Stomach smooth muscle (tissue), 2 donors: ENCODE results near the gene ANKHD1.
A peak's percentile ranks its signal among the peaks of the same experiment; 100 is the strongest.

ENCODE experiments used
- H3K27ac ChIP-seq: one replicate; pipeline ENCODE4 v1.7.0; 2013; ENCODE audit warnings: mild to moderate bottlenecking, low read length, inconsistent platforms
- H3K27me3 ChIP-seq, 2 donors: one replicate each; pipeline ENCODE4 v1.7.0; 2013; ENCODE audit warnings: low read length in 2 of 2; ENCODE audit not compliant: insufficient read depth in 2 of 2, control insufficient read depth in 1 of 2
- H3K36me3 ChIP-seq, 2 donors: one replicate each; pipeline ENCODE4 v1.7.0; 2013; ENCODE audit warnings: low read length in 2 of 2; ENCODE audit not compliant: control insufficient read depth in 2 of 2, insufficient read depth in 2 of 2
- H3K4me1 ChIP-seq: one replicate; pipeline ENCODE4 v1.7.0; 2013; ENCODE audit warnings: low read length; ENCODE audit not compliant: control insufficient read depth, insufficient read depth
- H3K4me3 ChIP-seq, 2 donors: one replicate each; pipeline ENCODE4 v1.7.0; 2013; ENCODE audit warnings: low read length in 2 of 2
- H3K9ac ChIP-seq, 2 donors: one replicate each; pipeline ENCODE4 v1.7.0; 2013; ENCODE audit warnings: low read length in 2 of 2, mild to moderate bottlenecking in 1 of 2
- H3K9me3 ChIP-seq, 2 donors: one replicate each; pipeline ENCODE4 v1.7.0; 2013; ENCODE audit warnings: low read length in 2 of 2; ENCODE audit not compliant: control insufficient read depth in 2 of 2
- donor health status: healthy.
- donor health status: Pancreatic carcinoma.

The ANKHD1 gene

GRCh38 chr5:140551872-140552271 lies 150.2 kb downstream of the ANKHD1 start:
- no peaks in the 10 kb centered on the region for H3K27me3 ChIP-seq
- H3K27ac ChIP-seq = no peak overlapping the region
- peaks cover 53% of the 10 kb centered on the region for H3K4me1 ChIP-seq
- no peak overlapping the region for H3K4me3 ChIP-seq
- peaks cover 13 to 14% of the 10 kb centered on the region in 2 donors for H3K36me3 ChIP-seq
- no peaks in the 10 kb centered on the region for H3K9me3 ChIP-seq
- H3K9ac ChIP-seq = no peak overlapping the region

GRCh38 chr5:140553657-140554056 lies 152.0 kb downstream of the ANKHD1 start:
- Histone ChIP-seq H3K27ac (no peak overlapping the region), H3K9me3 (no peaks in the 10 kb centered on the region), H3K4me1 (peaks cover 42% of the 10 kb centered on the region), H3K36me3 (peaks cover 13 to 14% of the 10 kb centered on the region in 2 donors), H3K4me3 (no peak overlapping the region), H3K9ac (no peak overlapping the region), H3K27me3 (no peaks in the 10 kb centered on the region)

- no peak overlapping the region for H3K4me3 ChIP-seq
- no peak overlapping the region for H3K27ac ChIP-seq
- H3K9ac ChIP-seq = no peak overlapping the region
- peaks cover 13 to 14% of the 10 kb centered on the region in 2 donors for H3K36me3 ChIP-seq
- H3K27me3 ChIP-seq = no peaks in the 10 kb centered on the region
- H3K9me3 ChIP-seq = no peaks in the 10 kb centered on the region
- peaks cover 34% of the 10 kb centered on the region for H3K4me1 ChIP-seq
These were observed 152.8 kb downstream of the ANKHD1 start for GRCh38 chr5:140554454-140554853.

GRCh38 chr5:140555747-140556312 lies 154.2 kb downstream of the ANKHD1 start:
- Histone ChIP-seq H3K9ac (peak overlapping the region in 1 of 2 donors; percentile 93), H3K27ac (no peak overlapping the region), H3K4me3 (peak overlapping the region; percentile 87 to 92), H3K27me3 (no peaks in the 10 kb centered on the region), H3K4me1 (peaks cover 20% of the 10 kb centered on the region), H3K9me3 (no peaks in the 10 kb centered on the region), H3K36me3 (peaks cover 12 to 15% of the 10 kb centered on the region in 2 donors)

- no peaks in the 10 kb centered on the region for H3K27me3 ChIP-seq
- peak overlapping the region; percentile 87 to 92 for H3K4me3 ChIP-seq
- H3K36me3 ChIP-seq = peaks cover 9 to 13% of the 10 kb centered on the region in 2 donors
- H3K9ac ChIP-seq = peak overlapping the region; percentile 93
- no peak overlapping the region for H3K27ac ChIP-seq
- no peaks in the 10 kb centered on the region for H3K9me3 ChIP-seq
- peaks cover 25% of the 10 kb centered on the region for H3K4me1 ChIP-seq
These were observed 154.8 kb downstream of the ANKHD1 start for GRCh38 chr5:140556438-140556837.

GRCh38 chr5:140557136-140557805 lies 155.6 kb downstream of the ANKHD1 start, which contains the start of gene SRA1:
Gene SRA1 (minus strand): TSS chr5:140557473. CDS start chr5:140557452, 21 bp downstream.
- Histone ChIP-seq H3K9me3 (no peaks in the 10 kb centered on the region), H3K4me3 (peak within 1 kb of the TSS; percentile 87 to 92), H3K27me3 (no peaks in the 10 kb centered on the region), H3K27ac (peak within 1 kb of the TSS; percentile 92), H3K36me3 (peaks cover 6 to 13% of the 10 kb centered on the region in 2 donors), H3K4me1 (peaks cover 28% of the 10 kb centered on the region), H3K9ac (peak within 1 kb of the TSS; percentile 93)

GRCh38 chr5:140557965-140558364 lies 156.3 kb downstream of the ANKHD1 start:
- peak overlapping the region; percentile 87 to 92 for H3K4me3 ChIP-seq
- no peaks in the 10 kb centered on the region for H3K9me3 ChIP-seq
- peaks cover 6 to 13% of the 10 kb centered on the region in 2 donors for H3K36me3 ChIP-seq
- H3K4me1 ChIP-seq = peaks cover 33% of the 10 kb centered on the region
- peak overlapping the region; percentile 92 for H3K27ac ChIP-seq
- peak overlapping the region in 1 of 2 donors; percentile 93 for H3K9ac ChIP-seq
- no peaks in the 10 kb centered on the region for H3K27me3 ChIP-seq

GRCh38 chr5:140558542-140558941 lies 156.9 kb downstream of the ANKHD1 start:
- Histone ChIP-seq H3K9ac (no peak overlapping the region), H3K27ac (peak overlapping the region; percentile 92), H3K4me3 (no peak overlapping the region), H3K4me1 (peaks cover 37% of the 10 kb centered on the region), H3K27me3 (no peaks in the 10 kb centered on the region), H3K9me3 (no peaks in the 10 kb centered on the region), H3K36me3 (peaks cover 6 to 10% of the 10 kb centered on the region in 2 donors)

- Histone ChIP-seq H3K9me3 (no peaks in the 10 kb centered on the region), H3K9ac (no peak overlapping the region), H3K4me3 (no peak overlapping the region), H3K27me3 (no peaks in the 10 kb centered on the region), H3K4me1 (peaks cover 44% of the 10 kb centered on the region), H3K36me3 (peaks cover 6 to 10% of the 10 kb centered on the region in 2 donors), H3K27ac (no peak overlapping the region)
These were observed 158.6 kb downstream of the ANKHD1 start for GRCh38 chr5:140560227-140560626.

GRCh38 chr5:140561753-140562523 lies 160.3 kb downstream of the ANKHD1 start:
- no peak overlapping the region for H3K9ac ChIP-seq
- peaks cover 10% of the 10 kb centered on the region in 2 donors for H3K36me3 ChIP-seq
- H3K4me1 ChIP-seq = peaks cover 46% of the 10 kb centered on the region
- H3K27ac ChIP-seq = no peak overlapping the region
- no peaks in the 10 kb centered on the region for H3K27me3 ChIP-seq
- H3K9me3 ChIP-seq = no peaks in the 10 kb centered on the region
- H3K4me3 ChIP-seq = no peak overlapping the region
